Nephron progenitor cell (in vitro differentiated cells): Measurements from ENCODE around the gene RAB24.

Experiments used
- DNase-seq: peaks from one replicate; pipeline ENCODE4 v3.0.0; 2021
- H3K27ac Mint-ChIP-seq: 2 replicates; pipeline ENCODE4 v1.8.0; 2021; ENCODE audit warnings: mild to moderate bottlenecking, moderate library complexity, mixed read lengths
- H3K27me3 Mint-ChIP-seq: 2 replicates; pipeline ENCODE4 v1.8.0; 2021; ENCODE audit warnings: mild to moderate bottlenecking, low read depth, mixed read lengths; ENCODE audit not compliant: poor library complexity
- H3K36me3 Mint-ChIP-seq: 2 replicates; pipeline ENCODE4 v1.8.0; 2021; ENCODE audit warnings: low read depth, mixed read lengths
- H3K4me1 Mint-ChIP-seq: 2 replicates; pipeline ENCODE4 v1.8.0; 2021; ENCODE audit warnings: mixed read lengths
- H3K4me3 Mint-ChIP-seq: 2 replicates; pipeline ENCODE4 v1.8.0; 2021; ENCODE audit warnings: mild to moderate bottlenecking, moderate library complexity, mixed read lengths
- H3K9me3 Mint-ChIP-seq: 2 replicates; pipeline ENCODE4 v1.8.0; 2021; ENCODE audit warnings: mild to moderate bottlenecking, moderate library complexity, mixed read lengths
- TF ChIP-seq, protein P1 (sequence below): fragments of 200-600 bp; sonication (generic); IDR thresholded peaks from 2 replicates; pipeline ENCODE4 v1.5.0; 2021; ENCODE audit warnings: antibody characterized with exemption

Gene RAB24

DNA sequence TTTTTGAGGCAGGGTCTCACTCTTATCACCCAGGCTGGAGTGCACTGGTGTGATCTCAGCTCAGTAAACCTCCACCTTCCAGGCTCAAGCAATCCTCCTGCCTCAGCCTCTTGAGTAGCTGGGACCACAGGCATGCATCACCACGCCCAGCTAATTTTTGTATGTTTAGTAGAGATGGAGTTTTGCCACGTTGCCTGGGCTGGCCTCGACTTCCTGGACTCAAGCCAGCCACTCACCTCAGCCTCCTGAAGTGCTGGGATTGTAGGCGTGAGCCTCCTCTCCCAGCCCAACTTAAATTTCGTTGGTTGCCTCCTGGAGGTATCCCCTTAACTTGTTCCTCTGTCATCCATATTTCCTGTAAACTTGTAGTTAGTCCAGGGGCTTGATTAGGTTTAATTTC, 47.2 kb downstream of the RAB24 start:
- H3K4me1 Mint-ChIP-seq = no peaks in the 10 kb centered on the region
- TF ChIP-seq, protein P1, sequence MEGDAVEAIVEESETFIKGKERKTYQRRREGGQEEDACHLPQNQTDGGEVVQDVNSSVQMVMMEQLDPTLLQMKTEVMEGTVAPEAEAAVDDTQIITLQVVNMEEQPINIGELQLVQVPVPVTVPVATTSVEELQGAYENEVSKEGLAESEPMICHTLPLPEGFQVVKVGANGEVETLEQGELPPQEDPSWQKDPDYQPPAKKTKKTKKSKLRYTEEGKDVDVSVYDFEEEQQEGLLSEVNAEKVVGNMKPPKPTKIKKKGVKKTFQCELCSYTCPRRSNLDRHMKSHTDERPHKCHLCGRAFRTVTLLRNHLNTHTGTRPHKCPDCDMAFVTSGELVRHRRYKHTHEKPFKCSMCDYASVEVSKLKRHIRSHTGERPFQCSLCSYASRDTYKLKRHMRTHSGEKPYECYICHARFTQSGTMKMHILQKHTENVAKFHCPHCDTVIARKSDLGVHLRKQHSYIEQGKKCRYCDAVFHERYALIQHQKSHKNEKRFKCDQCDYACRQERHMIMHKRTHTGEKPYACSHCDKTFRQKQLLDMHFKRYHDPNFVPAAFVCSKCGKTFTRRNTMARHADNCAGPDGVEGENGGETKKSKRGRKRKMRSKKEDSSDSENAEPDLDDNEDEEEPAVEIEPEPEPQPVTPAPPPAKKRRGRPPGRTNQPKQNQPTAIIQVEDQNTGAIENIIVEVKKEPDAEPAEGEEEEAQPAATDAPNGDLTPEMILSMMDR = no peak
- H3K27me3 Mint-ChIP-seq = no peaks in the 10 kb centered on the region
- no peak for DNase-seq
- H3K36me3 Mint-ChIP-seq = peaks cover 80% of the 10 kb centered on the region
- no peak overlapping the region for H3K27ac Mint-ChIP-seq
- no peaks in the 10 kb centered on the region for H3K9me3 Mint-ChIP-seq
- no peak overlapping the region for H3K4me3 Mint-ChIP-seq

DNA sequence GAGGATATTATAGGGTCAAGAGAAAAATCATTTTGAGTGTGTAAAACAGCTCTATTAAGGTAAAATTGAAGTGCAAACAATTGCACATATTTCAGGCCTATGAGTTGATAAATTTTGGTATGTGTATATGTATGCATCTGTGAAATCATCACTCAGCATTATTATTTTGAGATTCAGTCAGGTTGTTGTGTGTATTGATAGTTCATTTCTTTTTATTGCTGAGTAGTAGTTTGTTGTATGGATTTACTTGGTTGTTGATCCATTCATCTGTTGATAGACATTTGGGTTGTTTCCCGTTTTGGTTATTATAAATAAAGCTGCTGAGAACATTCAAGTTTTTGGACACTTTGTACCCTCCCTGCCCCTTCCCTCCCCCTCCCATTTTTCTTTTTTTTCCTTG, 50.3 kb downstream of the RAB24 start:
- peaks cover 73% of the 10 kb centered on the region for H3K36me3 Mint-ChIP-seq
- TF ChIP-seq, protein P1 = no peak
- H3K27me3 Mint-ChIP-seq = no peaks in the 10 kb centered on the region
- H3K4me3 Mint-ChIP-seq = no peak overlapping the region
- no peak for DNase-seq
- no peak overlapping the region for H3K27ac Mint-ChIP-seq
- H3K9me3 Mint-ChIP-seq = no peaks in the 10 kb centered on the region
- no peaks in the 10 kb centered on the region for H3K4me1 Mint-ChIP-seq
